Choroid plexus epithelial cell (primary cell): ENCODE results near the gene NBEAL1.
A peak's percentile ranks its signal among the peaks of the same experiment; 100 is the strongest.
"Not testable (repeated sequence)": the region's sequence is repeated elsewhere in the genome, so short reads cannot be mapped to it uniquely, and the experiment has no call there.

Experiments used
- DNase-seq: peaks from one replicate; pipeline ENCODE4 v3.0.0-alpha.2; 2010; ENCODE audit warnings: low read depth
- H3K4me3 ChIP-seq: 2 replicates; pipeline ENCODE4 v1.5.1; 2011; ENCODE audit warnings: low read depth, mild to moderate bottlenecking, control low read depth, low read length, moderate library complexity
- TF ChIP-seq, protein P1 (sequence below): conservative IDR thresholded peaks from 2 replicates; pipeline ENCODE4 v1.5.1; 2011; ENCODE audit warnings: low read depth, mild to moderate bottlenecking, control low read depth, inconsistent platforms, low read length, moderate library complexity

Gene NBEAL1

GRCh38 chr2:203072371-203072770, 57.7 kb downstream of the NBEAL1 start:
- no peak for DNase-seq
- H3K4me3 ChIP-seq = no peak overlapping the region
- TF ChIP-seq, protein P1, sequence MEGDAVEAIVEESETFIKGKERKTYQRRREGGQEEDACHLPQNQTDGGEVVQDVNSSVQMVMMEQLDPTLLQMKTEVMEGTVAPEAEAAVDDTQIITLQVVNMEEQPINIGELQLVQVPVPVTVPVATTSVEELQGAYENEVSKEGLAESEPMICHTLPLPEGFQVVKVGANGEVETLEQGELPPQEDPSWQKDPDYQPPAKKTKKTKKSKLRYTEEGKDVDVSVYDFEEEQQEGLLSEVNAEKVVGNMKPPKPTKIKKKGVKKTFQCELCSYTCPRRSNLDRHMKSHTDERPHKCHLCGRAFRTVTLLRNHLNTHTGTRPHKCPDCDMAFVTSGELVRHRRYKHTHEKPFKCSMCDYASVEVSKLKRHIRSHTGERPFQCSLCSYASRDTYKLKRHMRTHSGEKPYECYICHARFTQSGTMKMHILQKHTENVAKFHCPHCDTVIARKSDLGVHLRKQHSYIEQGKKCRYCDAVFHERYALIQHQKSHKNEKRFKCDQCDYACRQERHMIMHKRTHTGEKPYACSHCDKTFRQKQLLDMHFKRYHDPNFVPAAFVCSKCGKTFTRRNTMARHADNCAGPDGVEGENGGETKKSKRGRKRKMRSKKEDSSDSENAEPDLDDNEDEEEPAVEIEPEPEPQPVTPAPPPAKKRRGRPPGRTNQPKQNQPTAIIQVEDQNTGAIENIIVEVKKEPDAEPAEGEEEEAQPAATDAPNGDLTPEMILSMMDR = no peak

- DNase-seq = peak; percentile 79
- TF ChIP-seq, protein P1 = no peak
- no peak overlapping the region for H3K4me3 ChIP-seq
These were observed 62.8 kb downstream of the NBEAL1 start for GRCh38 chr2:203077451-203077850.

DNA sequence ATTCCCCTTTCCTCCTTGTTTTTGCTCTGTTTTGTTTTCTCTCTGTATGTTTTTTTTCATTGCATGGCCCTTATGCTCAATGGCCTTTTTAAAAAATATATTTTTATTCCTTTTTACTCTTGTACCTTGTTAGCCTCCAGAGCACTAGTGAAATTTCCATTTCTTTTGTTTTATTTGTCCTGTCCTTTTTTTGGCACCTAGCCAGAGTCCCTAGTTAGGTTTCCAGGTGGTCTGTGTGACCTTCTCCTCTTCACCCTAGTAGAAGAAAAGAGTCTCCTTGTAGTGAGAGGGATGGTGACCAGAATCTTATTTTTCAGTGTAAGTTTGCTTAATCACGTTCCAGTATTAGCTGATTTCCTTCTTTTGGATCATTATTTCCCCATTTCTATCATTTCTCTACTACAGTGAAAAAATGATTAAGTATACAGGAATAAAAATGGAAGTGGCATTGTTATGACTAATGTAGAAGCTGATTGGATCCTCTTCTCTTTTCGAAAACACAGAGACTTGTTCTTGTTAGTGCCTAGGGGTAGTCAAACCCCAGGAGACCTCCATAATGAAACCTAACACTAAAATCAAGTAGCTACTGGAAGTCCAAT, 65.9 kb downstream of the NBEAL1 start:
- TF ChIP-seq, protein P1 = no peak
- no peak overlapping the region for H3K4me3 ChIP-seq
- DNase-seq = no peak

DNA sequence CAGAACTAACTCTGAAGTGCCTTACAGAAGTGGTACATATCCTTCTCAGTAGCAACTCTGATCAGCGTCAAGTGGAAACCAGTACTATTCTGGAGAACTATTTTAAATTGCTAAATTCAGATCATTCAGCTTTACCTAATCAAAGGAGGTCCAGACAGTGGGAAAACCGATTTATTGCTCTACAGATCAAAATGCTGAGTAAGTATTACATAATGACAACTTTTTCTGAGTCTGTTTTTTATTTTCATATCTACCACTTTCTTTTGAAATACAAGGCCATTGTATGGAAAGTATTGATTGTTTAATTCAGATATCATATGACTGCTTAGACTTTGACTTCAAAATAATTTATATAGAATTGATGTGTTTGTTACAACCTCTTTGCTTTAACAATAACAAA, 68.7 kb downstream of the NBEAL1 start:
- DNase-seq = no peak
- no peak overlapping the region for H3K4me3 ChIP-seq
- TF ChIP-seq, protein P1 = no peak

- not testable (repeated sequence) for H3K4me3 ChIP-seq, DNase-seq
These were observed 71.7 kb downstream of the NBEAL1 start for GRCh38 chr2:203086381-203086780.

DNA sequence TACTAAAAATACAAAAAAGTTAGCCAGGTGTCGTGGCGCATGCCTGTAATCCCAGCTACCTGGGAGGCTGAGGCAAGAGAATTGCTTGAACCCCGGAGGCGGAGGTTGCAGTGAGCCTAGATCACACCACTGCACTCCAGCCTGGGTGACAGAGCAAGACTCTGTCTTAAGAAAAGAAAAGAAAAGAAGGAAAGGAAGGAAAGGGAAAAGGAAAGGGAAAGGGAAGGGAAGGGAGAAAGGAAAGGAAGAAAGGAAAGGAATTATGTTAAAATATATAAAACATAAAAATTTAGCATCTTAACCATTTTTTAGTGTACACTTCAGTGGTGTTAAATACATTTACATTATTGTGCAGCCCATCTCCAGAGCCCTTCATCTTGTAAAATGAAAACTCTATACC, 76.0 kb downstream of the NBEAL1 start:
- not testable (repeated sequence) for DNase-seq

GRCh38 chr2:203097735-203098134, 83.1 kb downstream of the NBEAL1 start:
- H3K4me3 ChIP-seq = no peak overlapping the region
- TF ChIP-seq, protein P1 = peak; percentile 47
- DNase-seq = peak; percentile 48

More for the DNA sequence above, 76.0 kb downstream of the NBEAL1 start:
- H3K4me3 ChIP-seq = not testable (repeated sequence)

DNA sequence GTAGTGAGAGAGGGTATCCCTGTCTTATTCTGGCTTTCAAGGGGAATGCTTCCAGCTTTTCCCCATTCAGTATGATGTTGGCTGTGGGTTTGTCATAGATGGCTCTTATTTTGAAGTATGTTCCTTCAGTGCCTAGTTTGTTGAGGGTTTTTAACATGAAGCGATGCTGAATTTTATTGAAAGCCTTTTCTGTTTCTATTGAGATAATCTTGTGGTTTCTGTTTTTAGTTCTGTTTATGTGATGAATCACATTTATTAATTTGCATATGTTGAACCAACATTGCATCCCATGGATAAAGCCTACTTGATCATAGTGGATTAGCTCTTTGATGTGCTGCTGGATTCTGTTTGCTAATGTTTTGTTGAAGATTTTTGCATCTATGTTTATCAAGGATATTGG, 87.7 kb downstream of the NBEAL1 start:
- not testable (repeated sequence) for H3K4me3 ChIP-seq, DNase-seq

- no peak for DNase-seq
- no peak overlapping the region for H3K4me3 ChIP-seq
- TF ChIP-seq, protein P1 = no peak
These were observed 89.6 kb downstream of the NBEAL1 start for GRCh38 chr2:203104273-203104672.
